Right ventricle myocardium inferior (tissue), 1 donor: ENCODE data around the gene CDC20. TPM values are rescaled to one million over a fixed set of nuclear protein-coding genes. Genes with fewer than 3 reads are reported as not detected.

Experiments used
- ATAC-seq: fragments of 200-7000 bp; cut with Tn5 transposase; one replicate; pipeline ENCODE4 v1.9.1; 2020; ENCODE audit warnings: mild to moderate bottlenecking, moderate library complexity
- DNase-seq: peaks from one replicate; pipeline ENCODE4 v3.0.0; 2021; ENCODE audit errors: missing footprints
- intact Hi-C: fragments of 100-400 bp; cut with DNase I; formaldehyde crosslinking; loops from one replicate; pipeline ENCODE4 v1.11.0; 2022
- total RNA-seq: library from RNA; stranded (reverse); fragmentation: NEBNext Ultra II Directional; extraction: Animal tissue kit (Norgen Biotek cat#: 25700); gene quantifications from one replicate; pipeline ENCODE4 v1.2.1, GENCODE V29; 2021
- donor health status: DM: no; HTN: yes; CAD: no; lungs with severe emphysema.

The CDC20 gene
- total RNA-seq, 1 donor from 2014 or later: 1.6 TPM

DNA sequence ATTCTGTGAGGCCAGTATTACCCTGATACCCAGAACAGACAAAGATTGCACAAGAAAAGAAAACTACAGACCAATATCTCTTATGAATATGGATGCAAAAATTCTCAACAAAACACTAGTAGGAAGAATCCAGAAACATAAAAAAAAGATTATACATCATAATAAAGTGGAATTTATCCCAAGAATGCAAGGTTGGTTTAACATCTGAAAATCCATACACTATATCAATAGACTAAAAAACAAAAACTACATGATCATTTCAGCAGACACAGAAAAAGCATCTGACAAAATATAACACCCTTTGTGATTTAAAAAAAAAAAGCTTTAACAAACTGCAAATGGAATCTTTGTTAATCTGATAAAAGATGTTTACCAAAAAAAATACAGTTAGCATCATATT lies 33.4 kb upstream of the CDC20 start:
- ATAC-seq (no peak), DNase-seq (no peak)
- intact Hi-C loops: no loop called here

- DNase-seq: no peak
- ATAC-seq: no peak
- intact Hi-C loops: no loop called here
Measured at GRCh38 chr1:43327549-43328292, 31.1 kb upstream of the CDC20 start.

GRCh38 chr1:43329995-43330751 lies 28.6 kb upstream of the CDC20 start:
- peak; percentile 78 for ATAC-seq
- intact Hi-C loops: no loop called here
- no peak for DNase-seq

- DNase-seq (no peak), ATAC-seq (no peak)
- intact Hi-C loops: no loop called here
Measured at GRCh38 chr1:43331688-43332087, 27.1 kb upstream of the CDC20 start.

GRCh38 chr1:43334453-43335205 lies 24.2 kb upstream of the CDC20 start:
- intact Hi-C loops: no loop called here
- ATAC-seq (no peak), DNase-seq (no peak)

GRCh38 chr1:43337588-43337987 lies 21.2 kb upstream of the CDC20 start, which contains the start of gene MPL:
Gene MPL, plus strand, starts transcription at chr1:43337818. Its CDS starts 31 bp downstream, at chr1:43337849.
- intact Hi-C loops: no loop called here
- no peak for DNase-seq
- ATAC-seq: no peak

- ATAC-seq (no peak), DNase-seq (no peak)
- intact Hi-C loops: no loop called here
Measured at GRCh38 chr1:43338001-43338400, 20.8 kb upstream of the CDC20 start.

DNA sequence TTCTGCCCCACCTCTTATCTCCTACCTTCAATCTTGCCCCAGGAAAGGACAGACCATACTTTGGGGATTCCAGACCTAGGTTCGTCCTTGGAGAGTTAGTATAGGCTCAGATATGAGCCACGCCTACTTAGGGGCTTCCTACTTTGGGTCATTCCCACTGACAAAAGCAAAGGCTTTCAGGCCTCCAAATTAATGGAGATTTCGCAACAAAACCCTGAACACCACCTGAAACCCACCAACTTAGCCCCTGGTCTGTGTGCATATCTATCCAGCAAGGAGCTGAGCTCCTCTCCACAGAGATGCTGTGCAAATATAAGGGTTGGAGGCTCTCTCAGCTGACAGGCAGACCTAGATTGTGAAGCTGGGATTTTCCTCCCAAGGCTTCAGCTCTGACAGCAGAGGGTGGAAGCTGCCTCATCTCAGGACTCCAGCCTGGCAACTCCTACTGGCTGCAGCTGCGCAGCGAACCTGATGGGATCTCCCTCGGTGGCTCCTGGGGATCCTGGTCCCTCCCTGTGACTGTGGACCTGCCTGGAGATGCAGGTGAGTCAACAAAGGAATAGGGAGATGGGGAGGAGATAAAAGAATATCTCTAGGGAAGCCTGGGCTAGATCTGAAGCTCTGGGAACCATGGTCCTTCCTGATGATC lies 19.1 kb upstream of the CDC20 start:
- intact Hi-C loops: loop anchor here (5.0 to 10.0 kb wide), 2 partner anchors 82 to 395 kb away; no protein-coding TSS in a partner anchor
- ATAC-seq (no peak), DNase-seq (no peak)

DNA sequence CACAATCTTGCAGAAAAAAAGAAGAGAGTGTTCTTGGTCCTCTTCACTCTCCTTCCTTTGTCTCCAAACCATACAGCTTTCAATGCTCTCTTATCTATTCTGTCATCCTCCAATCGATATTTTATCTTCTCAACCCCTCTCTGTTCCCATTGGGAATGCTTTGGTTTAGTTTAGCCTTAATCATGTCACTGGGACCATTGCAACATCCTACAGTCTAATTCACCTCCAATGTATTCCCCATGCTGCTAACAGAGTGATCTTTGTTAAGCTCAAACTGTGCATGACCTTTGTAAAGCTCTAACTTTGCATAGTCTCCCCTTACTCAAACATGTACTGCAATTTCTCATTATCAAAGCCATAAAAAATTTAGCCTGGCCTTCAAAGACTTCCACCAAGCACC lies 18.2 kb upstream of the CDC20 start:
- ATAC-seq: no peak
- intact Hi-C loops: loop anchor here (5.0 to 10.0 kb wide), 2 partner anchors 83 to 396 kb away; no protein-coding TSS in a partner anchor
- DNase-seq: no peak

DNA sequence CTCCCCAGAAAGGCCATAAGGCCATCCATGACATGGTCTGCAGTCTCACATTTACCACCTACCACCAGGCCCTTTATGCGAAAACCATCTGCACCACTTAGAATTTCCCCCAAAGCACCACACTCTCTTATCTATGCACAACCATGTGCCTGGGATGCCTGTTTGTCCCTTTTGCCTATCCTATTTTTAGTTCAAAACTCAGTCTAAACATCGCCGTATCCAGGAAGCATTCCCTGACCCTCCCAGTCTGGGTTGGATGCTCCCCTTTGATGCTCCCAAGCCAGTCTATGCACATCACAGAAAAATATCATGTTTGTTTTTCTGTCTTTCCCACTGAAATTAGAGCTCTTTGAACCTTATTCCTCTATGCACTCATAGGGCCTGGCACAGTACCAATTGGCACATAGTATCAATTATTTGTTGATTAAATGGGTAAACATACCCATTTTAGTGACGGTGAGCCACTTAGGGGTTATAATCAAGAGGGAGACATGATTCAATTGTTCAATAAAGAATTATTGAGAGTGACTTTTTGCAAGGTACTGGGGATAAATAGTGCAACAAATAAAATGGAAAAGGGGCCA lies 14.4 kb upstream of the CDC20 start:
- DNase-seq (no peak), ATAC-seq (peak; percentile 66)
- intact Hi-C loops: loop anchor here (5.0 to 10.0 kb wide), 2 partner anchors 87 to 400 kb away; no protein-coding TSS in a partner anchor

DNA sequence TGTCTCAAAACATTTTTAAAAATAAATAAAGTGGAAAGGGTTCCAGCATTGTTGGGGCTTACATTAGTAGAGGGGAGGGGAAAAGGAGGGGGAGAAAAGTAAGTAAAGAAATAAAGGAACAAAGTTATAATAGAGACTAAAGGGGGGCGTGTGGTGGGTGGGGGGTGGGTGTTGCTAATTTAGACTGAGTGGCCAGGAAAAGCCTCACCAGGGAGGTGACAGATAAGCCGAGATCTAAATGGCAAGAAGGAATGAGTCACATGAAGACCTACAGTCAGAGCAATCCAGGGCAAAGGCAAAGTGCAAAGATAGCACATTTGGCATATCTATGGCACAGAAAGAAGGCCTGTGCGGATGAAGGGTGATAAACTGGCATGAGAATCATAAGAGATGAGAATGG lies 13.7 kb upstream of the CDC20 start:
- intact Hi-C loops: loop anchor here (10.0 kb wide), 1 partner anchor 400 kb away; no protein-coding TSS in a partner anchor
- DNase-seq (no peak), ATAC-seq (peak; percentile 33)

DNA sequence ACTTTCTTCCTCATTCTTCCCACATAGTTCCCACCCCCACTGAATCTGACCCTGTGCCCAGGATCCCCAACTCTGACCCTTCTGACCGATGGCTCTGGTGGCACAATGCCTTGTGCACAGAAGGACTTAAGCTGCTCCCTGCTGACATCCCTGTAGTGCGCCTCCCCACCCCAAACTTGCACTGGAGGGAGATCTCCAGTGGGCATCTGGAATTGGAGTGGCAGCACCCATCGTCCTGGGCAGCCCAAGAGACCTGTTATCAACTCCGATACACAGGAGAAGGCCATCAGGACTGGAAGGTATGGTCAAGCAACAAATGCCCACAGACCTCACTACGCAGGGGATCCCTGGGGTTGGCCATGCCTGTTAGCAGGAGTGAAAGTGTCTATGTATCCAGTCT lies 12.1 kb upstream of the CDC20 start:
- intact Hi-C loops: loop anchor here (10.0 kb wide), 1 partner anchor 402 kb away; no protein-coding TSS in a partner anchor
- no peak for DNase-seq
- no peak for ATAC-seq

DNA sequence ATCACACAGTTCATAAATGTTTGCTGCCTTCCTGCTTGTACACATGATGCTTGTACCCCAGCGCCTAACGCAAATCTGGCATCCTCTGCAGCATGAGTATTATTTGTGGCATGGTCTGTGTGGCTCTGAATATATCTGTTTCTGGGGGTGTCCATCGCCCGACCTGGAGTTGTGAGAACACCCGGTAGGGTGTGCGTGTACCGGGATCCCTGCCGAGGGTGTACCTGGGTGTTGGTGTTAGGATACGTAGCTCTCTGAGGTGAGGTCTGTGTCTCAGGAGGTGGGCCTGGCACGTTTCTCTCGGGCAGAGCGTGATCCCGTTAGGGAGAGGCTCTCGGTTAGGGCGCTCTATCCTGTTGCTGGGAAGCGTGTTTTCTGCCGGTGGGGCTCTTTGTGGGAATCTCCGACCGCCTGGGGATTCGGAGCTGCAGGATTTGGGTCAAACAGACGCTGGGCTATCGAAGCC lies 10.4 kb upstream of the CDC20 start:
- intact Hi-C loops: loop anchor here (2.0 to 10.0 kb wide), 2 partner anchors 110 to 404 kb away; no protein-coding TSS in a partner anchor
- DNase-seq (no peak), ATAC-seq (no peak)

- DNase-seq: peak; percentile 91
- peak; percentile 92 for ATAC-seq
- intact Hi-C loops: loop anchor here (2.0 to 10.0 kb wide), 2 partner anchors 110 to 404 kb away; no protein-coding TSS in a partner anchor
Measured at GRCh38 chr1:43348809-43349593, 9.8 kb upstream of the CDC20 start.

DNA sequence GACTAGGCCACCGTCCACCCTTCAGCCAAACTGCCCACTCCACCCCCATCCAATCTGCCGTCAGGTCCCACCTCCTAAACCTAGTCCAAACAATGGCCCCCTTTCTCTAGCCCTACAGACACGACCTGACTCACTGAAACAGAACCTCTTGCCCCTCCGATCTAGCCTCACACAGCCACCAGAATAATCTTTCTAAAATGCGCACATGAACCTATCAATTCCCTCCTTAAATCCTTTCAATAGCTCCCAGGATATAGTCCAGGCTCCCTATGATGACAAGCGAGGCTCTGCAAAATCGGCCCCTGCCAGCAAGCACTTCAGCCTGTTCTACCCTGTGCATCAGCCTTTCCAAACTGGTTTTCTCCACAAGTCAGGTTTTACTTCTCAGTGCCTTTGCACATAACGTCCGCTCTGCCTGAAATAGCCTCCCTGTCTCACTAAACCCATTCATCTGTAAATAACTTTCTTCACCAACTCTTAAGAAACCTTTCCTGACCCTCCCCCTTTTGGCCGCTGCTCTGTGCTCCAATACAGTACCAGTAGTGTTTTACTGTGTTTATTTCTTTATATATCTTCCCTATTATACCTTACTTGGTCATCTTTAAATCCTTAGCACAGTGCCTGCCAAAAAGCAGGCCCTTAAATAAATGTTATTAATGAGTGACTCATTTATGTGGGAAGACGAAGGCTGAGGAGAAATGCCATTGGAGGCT lies 9.0 kb upstream of the CDC20 start:
- ATAC-seq: peak; percentile 37
- no peak for DNase-seq
- intact Hi-C loops: loop anchor here (2.0 to 10.0 kb wide), 2 partner anchors 111 to 405 kb away; no protein-coding TSS in a partner anchor

DNA sequence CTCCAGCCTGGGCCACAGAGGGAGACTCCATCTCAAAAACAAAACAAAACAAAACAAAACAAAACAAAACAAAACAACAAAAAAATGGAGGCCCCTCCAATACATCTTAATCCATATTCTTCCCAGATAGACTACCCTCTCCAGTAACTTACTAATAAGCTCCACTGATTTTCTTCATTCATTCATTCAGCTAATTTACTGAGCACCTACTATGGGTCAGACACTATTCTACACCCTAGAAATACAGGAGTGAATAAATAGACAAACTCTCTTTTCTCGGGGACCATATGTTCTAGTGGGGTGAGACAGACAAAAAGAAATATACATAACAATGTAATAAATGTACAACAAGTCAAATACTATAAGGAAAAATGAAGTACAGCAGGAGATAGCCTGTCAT lies 7.8 kb upstream of the CDC20 start:
- intact Hi-C loops: no loop called here
- no peak for ATAC-seq
- DNase-seq: no peak
